ENCODE results near the gene CKMT2.

Gene CKMT2

GRCh38 chr5:81233080-81233634 is at the start of gene CKMT2:
CKMT2 (plus strand) TSS chr5:81233322; CDS start chr5:81251133, 17,811 bp downstream.
- DNase-seq (ENCODE audit: low spot score), result no peak

- no peak for DNase-seq (ENCODE audit: low spot score)
Measured at GRCh38 chr5:81183811-81184748, 49.0 kb upstream of the CKMT2 start.

GRCh38 chr5:81184749-81185110 is 48.4 kb upstream of the CKMT2 start:
- no peak for DNase-seq (ENCODE audit: low spot score)

GRCh38 chr5:81187885-81188284 is 45.2 kb upstream of the CKMT2 start:
- DNase-seq (ENCODE audit: low spot score), result no peak

GRCh38 chr5:81188962-81189361 is 44.2 kb upstream of the CKMT2 start:
- no peak for DNase-seq (ENCODE audit: low spot score)

- DNase-seq (ENCODE audit: low spot score), result no peak
Measured at GRCh38 chr5:81189875-81190498, 43.1 kb upstream of the CKMT2 start.

- no peak for DNase-seq (ENCODE audit: low spot score)
Measured at GRCh38 chr5:81191726-81192372, 41.3 kb upstream of the CKMT2 start.

GRCh38 chr5:81192373-81192750 is 40.8 kb upstream of the CKMT2 start:
- no peak for DNase-seq (ENCODE audit: low spot score)

- DNase-seq (ENCODE audit: low spot score), result peak; percentile 86
Measured at GRCh38 chr5:81194633-81195334, 38.3 kb upstream of the CKMT2 start.

- DNase-seq (ENCODE audit: low spot score), result no peak
Measured at GRCh38 chr5:81195335-81195929, 37.7 kb upstream of the CKMT2 start.

GRCh38 chr5:81202655-81203054 is 30.5 kb upstream of the CKMT2 start:
- DNase-seq (ENCODE audit: low spot score), result no peak

GRCh38 chr5:81203729-81204128 is 29.4 kb upstream of the CKMT2 start:
- no peak for DNase-seq (ENCODE audit: low spot score)

- DNase-seq (ENCODE audit: low spot score), result no peak
Measured at GRCh38 chr5:81204205-81204604, 28.9 kb upstream of the CKMT2 start.

- DNase-seq (ENCODE audit: low spot score), result no peak
Measured at GRCh38 chr5:81205058-81205457, 28.1 kb upstream of the CKMT2 start.

GRCh38 chr5:81207009-81207408 is 26.1 kb upstream of the CKMT2 start:
- peak; percentile 42 for DNase-seq (ENCODE audit: low spot score)

GRCh38 chr5:81208904-81209303 is 24.2 kb upstream of the CKMT2 start:
- DNase-seq (ENCODE audit: low spot score), result no peak

GRCh38 chr5:81209386-81209785 is 23.7 kb upstream of the CKMT2 start:
- no peak for DNase-seq (ENCODE audit: low spot score)

- DNase-seq (ENCODE audit: low spot score), result no peak
Measured at GRCh38 chr5:81209869-81210493, 23.1 kb upstream of the CKMT2 start.

GRCh38 chr5:81212211-81212751 is 20.8 kb upstream of the CKMT2 start:
- DNase-seq (ENCODE audit: low spot score), result no peak

- DNase-seq (ENCODE audit: low spot score), result no peak
Measured at GRCh38 chr5:81213070-81213469, 20.1 kb upstream of the CKMT2 start.

- DNase-seq (ENCODE audit: low spot score), result no peak
Measured at GRCh38 chr5:81214848-81215247, 18.3 kb upstream of the CKMT2 start.

Data from HuH-7 (cell line).